C4-2B (cell line): ENCODE results near the gene ANKRD44.

Experiments
- CTCF ChIP-seq: fragments of 450-650 bp; conservative IDR thresholded peaks from 2 replicates; pipeline ENCODE4 v1.5.1; 2017; ENCODE audit warnings: mild to moderate bottlenecking
- ZFX ChIP-seq: fragments of 450-650 bp; IDR thresholded peaks from 2 replicates; pipeline ENCODE4 v1.6.1; 2017

- TF ChIP-seq CTCF: no peak
- no peak for TF ChIP-seq ZFX
These were observed 251.7 kb downstream of the ANKRD44 start for GRCh38 chr2:197058777-197059300.
